ENCODE data around the gene LRRC49.

GRCh38 chr15:70916531-70916930 is 23.9 kb downstream of the LRRC49 start:
- TF ChIP-seq, protein P1, sequence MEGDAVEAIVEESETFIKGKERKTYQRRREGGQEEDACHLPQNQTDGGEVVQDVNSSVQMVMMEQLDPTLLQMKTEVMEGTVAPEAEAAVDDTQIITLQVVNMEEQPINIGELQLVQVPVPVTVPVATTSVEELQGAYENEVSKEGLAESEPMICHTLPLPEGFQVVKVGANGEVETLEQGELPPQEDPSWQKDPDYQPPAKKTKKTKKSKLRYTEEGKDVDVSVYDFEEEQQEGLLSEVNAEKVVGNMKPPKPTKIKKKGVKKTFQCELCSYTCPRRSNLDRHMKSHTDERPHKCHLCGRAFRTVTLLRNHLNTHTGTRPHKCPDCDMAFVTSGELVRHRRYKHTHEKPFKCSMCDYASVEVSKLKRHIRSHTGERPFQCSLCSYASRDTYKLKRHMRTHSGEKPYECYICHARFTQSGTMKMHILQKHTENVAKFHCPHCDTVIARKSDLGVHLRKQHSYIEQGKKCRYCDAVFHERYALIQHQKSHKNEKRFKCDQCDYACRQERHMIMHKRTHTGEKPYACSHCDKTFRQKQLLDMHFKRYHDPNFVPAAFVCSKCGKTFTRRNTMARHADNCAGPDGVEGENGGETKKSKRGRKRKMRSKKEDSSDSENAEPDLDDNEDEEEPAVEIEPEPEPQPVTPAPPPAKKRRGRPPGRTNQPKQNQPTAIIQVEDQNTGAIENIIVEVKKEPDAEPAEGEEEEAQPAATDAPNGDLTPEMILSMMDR (IDR thresholded peaks at IDR 0.05; ENCODE audit: insufficient read depth, low read depth, low read length) = no peak
- no peak for TF ChIP-seq EZH2 (IDR thresholded peaks at IDR 0.05; ENCODE audit: insufficient read depth, low read length)

Data from astrocyte (in vitro differentiated cells and primary cell).